Ramos (cell line): Measurements from ENCODE around the gene RAP2A.

Experiments used
- in situ Hi-C: fragments of 300-500 bp; cut with MboI; formaldehyde crosslinking; loops from one replicate; pipeline ENCODE4 v1.14.3; 2022; ENCODE audit warnings: low sequenced_read_pairs; ENCODE audit not compliant: unreplicated experiment

RAP2A gene

DNA sequence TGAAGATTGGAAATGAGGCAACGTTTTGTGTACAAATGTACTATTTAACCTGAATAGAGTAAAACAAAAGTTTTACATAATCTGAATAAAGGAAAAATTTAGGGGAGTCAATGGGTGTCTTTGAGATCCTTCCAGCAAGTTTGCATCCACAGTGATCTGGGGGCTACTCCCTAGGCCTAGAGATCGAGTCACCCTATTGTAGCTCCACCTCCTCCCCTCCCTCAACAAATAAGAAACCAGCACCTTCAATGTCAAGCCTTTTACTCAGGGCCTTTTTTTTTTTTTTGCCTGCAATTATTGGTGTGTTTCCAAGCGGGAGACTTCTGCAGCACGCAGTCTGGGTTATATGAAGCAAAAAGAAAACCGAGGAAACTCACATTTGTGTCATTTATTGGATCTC, 16.3 kb upstream of the RAP2A start:
- in situ Hi-C loops: no loop called here

DNA sequence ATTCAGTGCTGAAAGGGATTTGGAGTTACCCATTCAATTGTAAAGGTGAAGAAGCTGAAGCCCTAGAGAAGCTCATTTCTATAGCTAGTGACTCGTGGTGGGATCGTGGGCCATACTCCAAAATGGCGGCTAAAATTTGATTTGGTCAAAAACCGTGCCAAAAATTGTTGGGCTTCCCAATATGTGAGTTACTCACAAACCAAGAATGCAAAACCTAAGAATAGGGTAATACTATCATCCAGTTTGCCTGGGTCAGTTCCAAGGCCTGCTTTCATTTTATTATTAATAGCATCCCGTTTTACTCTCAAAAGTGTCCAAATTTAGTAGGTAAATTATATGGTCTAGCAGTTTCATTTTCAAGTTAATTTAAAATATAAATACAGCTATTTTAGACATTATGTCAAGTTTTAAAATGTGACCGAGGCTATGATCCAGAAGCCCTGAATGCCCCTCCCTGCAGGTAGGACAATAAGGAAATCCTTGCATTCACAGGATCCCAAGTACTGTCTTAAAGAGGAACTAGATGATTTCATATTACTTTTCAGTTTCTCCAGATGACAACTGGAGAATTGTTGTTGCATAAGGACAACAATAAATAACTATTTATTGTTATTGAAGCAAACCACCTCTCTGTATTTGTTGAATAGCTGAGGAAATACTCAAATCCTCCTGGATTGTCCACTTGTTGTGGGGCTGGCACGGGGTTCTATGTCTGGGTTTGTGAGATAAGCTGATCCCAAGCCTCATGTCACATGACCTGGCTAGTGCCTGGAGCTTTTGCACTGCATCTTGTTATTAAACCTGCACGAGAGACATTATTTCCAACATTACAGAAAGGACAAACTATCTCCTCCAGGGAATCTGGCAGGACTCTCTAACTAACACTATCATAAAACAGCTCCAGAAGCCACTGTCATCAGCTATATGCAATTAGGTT, 11.6 kb upstream of the RAP2A start:
- in situ Hi-C loops: no loop called here

DNA sequence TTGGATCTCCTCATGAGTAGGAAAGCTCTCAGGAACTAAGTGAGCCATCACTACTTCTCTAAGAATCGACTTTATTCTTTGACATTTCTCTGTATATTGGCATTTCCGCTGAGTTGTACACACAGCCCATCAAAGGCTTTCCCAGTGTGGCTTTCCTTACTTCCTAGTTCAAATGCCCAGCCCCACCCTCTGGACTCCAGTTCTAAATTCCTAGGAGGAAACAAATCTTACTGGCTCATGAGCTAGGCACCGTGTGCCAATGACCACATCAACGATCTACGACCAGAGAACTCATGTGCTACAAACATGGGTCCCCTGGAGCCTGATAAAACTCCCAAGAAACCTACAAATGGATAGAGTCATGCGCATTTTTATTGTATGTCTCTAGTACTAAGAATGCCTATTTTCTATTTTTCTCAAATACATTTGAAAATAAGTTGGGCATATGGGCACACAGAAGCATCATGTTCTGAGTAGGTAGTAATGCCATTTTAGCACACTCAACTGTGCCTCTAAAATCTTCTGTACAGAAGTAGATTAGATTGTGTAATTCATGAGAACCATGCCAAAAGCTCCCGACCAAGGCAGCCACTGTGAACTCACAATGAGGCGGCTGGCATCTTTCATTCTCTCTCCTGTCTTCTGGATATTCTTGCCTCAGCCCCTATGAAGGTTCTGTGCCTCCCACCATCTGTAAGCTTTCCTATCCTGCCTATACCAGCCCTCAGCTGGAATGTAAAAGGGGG, 10.5 kb upstream of the RAP2A start:
- in situ Hi-C loops: no loop called here

DNA sequence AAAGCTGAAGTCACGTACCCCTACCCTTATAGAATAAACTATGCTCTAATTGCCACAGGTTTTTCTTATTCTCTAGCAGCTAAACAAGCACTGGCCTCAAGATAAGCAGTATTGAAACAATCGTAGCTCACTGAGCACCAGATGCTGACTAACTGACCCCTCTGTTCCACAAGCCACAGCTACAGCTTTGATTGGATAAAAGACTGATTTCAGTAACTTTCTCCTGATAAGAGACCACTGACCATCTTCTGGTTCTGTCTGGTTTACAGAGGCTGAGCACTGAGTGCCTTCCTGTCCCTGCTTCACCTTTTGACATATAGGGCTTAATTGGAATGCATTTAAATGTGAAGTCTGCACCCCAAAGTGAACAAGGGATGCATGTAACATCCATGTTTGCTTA, 8.4 kb upstream of the RAP2A start:
- in situ Hi-C loops: no loop called here

DNA sequence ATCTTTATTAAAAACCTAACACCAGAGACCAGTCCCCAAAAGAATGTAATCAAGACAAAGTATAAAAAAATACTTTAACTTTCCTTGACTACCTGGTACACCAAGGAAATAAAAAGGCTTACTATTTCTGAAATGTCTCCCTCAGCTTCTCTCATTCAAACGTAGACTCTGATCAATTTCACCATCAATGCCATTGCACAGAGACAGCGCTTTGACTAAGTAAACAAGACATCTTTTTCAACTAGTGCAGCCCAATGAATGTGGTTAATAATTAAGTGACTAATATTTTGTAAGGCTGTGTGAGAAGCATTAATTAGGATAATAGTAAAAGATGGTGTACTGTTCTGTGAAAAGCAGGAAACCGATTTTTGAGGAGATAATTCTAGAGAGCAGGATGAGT, 7.3 kb upstream of the RAP2A start:
- in situ Hi-C loops: no loop called here

DNA sequence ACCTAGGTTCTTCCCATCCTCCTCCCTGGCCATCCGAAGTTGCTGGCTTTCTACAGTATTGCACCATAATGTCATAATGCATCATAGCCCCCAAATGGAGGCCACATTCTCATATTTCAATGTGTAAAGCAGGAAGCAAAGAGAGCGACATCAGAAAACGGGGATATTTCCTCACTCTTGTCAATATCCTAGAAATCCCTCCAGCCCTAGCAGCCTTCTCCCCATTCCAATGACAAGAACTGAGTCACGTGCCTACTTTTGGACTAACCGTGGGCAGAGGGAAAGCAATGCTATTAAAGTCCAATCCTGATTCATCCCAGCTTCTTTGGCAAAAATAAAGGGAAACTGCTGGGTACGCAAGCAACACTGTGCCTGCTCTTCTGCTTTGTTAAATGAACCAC, 4.3 kb upstream of the RAP2A start:
- in situ Hi-C loops: no loop called here

DNA sequence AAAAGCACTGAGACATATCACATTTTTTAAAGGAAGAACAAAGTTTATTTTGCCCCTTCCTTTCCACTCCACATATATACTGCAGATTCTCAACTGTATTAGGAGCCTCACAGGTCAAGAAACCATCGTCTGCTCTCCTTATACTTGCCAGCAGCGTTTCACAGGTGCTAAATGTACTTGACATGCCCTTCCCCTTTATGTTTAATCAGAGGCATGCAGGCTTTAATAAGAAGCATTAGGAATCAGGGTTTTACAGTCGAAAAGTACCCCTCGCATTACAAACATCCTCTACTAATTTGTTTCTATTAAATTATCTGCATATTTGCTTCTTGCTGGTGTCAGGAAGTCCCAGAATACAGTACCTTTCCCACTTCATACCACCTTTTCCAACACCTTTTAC, 3.7 kb upstream of the RAP2A start:
- in situ Hi-C loops: no loop called here

DNA sequence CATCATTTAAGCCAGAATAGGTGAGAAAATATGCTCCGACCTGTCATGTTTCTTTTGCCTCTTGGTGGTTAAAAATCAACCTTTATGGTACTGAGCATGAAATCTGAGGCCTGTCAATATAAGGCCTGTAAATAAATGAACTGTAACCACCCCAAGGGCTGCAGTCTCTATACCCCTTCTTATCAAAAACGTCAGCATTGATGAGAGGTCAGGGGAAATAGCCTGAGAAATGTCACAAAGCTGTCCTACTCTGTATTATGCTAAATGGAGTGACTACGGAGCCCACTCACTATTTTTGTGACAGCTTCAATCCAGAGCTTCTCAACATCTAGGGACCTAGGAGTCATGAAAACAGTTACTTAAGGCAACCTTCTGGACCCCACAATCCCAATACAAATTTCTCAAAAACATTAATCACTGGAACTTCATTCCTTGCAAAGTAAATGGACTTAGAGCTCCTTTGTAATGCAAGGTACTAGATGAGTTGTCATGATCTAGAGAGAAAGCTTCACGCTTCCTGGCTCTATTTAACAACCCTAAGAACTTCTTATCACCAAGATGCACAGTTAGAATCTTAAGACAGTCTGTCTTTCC, 2.7 kb upstream of the RAP2A start:
- in situ Hi-C loops: no loop called here

DNA sequence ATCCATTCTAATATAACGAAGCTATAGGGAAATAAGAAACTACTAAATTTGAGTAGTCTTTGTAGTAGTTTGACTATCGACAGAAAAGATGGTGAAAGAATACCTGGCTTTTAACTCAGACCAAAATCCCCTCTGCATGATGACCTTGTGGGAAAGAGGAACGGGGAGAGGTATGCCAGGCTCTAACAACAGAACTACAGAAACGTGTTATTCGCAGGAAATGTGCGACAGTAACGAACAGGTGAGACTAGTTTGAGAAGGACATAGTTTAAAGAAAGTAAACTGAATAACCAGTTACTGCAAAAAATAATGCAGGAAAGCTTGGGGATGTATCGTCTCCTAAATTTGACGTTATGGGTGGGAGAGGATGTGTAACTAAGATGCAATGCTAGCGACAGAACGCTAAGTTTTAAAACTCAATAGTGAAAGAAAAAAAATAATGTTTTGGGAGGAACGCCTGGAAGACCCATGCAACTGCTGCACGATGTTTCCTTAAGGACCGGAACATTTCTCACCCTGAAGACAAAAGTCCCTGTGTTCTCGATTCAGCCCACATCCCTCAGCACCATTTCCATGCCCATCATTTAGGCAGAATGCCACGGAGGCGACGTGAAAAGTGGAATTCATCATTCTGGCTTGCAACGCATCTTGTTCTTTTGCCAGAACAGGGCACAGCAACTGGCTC, 1.6 kb upstream of the RAP2A start:
- in situ Hi-C loops: no loop called here

DNA sequence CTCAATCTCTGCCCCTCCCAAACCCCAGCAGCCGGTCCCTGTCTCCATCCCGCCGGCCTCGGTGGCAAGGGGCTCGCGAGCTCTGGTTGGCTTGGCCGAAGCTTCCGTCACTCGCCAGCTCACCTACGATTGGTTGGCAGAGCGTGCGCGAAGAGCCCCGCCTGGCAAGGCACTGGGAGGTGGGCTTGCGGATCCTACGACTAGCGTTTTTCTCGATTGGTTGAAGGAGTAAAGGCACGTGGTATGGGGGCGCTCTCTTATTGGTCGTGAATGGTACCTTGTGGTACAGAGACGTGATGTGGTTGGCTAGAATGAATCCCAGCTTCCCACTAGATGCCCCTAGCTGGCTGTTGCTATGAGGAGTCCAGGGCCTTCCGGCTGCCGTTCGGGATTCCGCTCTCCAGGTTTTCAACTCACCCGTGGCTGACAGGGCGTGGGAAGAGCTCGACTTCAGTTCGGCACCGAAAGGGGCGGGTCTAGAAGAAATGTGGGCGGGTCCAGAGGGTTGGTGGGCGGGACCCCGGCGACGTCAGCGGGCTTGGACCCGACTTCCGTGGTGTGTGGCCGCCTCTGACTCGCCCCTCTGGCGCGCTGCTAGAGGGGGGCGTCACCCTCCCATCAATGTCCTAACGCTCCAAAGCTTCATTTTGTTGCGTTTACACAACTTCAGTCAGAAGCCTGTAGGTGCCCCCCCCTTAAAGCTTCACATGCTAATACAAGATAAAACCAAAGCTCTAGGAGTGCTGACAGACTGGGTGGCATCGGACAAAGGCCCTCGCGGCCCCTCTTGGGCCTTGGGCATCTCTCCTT, 847 bp upstream of the RAP2A start:
- in situ Hi-C loops: no loop called here

DNA sequence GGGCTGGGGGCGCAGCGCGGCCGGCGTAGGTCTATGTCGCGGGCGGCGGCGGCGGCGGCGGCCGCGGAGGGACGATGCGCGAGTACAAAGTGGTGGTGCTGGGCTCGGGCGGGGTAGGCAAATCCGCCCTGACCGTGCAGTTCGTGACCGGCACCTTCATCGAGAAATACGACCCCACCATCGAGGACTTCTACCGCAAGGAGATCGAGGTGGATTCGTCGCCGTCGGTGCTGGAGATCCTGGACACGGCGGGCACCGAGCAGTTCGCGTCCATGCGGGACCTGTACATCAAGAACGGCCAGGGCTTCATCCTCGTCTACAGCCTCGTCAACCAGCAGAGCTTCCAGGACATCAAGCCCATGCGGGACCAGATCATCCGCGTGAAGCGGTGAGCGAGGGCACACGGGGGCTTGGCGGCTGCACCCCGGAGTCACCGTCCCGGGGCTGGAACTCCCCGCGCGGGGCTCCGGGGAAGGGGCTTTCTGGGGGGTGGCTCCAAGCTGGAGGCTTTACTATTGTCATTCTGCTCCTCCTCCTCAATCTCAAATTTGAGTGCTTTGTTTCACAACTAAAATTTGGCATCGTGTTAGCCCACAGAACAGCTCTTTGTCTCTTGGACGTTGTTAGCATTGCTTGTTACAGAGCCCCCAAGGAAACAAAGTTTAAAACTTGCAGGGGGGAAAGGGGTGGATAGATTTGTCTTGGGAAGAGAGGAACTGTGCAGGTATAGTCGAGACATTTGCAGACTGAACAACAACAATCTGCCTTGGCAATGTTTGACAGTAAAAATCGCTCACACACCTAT, 630 bp downstream of the RAP2A start:
- in situ Hi-C loops: no loop called here

DNA sequence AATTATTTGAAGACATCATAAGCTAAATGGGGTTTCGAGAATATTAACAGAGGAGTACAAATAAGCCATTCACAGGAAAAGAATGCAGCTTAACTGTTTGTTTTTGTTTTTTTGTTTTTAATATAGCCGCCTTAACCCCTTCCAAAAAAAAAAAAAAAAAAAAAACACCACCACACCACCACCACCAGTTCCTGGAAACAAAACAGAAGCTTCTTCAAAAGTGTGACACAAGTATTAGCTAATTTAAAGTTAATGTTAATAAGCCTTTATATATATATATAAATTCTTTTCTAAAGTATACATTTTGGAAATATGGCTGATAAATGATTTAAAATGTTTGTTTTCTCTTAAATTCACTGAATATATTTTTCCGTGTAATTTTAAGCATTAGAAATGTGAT, 1.4 kb downstream of the RAP2A start:
- in situ Hi-C loops: no loop called here

DNA sequence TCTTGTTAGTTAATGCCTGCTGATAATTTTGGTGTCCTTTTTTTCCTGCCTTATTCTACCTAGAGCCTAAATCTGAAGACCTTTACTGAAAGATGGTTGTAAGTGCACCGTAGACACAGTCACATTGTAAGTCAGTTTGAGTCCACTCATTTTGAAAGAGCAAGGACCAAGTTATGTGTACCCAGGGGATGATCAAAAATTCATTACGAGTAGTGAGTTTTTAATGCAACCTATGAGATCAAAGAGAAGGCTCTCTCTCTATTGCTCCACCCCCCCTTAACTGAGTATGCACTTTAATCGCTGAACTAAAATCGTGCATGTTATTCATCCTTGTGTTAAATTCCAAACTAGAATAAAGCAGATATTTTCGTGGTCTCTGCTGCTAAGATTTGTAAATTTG, 1.8 kb downstream of the RAP2A start:
- in situ Hi-C loops: no loop called here

DNA sequence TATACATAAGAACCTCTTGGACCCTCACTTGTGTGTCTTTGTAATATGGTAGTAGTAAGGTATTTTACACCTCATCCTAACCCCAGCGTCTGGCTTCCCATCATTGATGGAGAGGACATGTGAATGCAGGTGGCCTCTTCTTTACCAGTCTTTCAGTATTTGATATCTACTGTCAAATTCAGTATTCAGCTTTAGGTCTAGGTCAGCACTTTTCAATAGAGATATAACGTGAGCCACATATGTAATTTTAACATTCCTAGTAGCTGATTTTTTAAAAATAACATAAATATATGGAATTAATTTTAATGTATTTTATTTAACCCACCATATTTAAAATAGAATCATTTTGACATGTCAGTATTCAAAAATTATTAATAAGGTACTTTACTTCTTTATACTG, 2.9 kb downstream of the RAP2A start:
- in situ Hi-C loops: no loop called here

DNA sequence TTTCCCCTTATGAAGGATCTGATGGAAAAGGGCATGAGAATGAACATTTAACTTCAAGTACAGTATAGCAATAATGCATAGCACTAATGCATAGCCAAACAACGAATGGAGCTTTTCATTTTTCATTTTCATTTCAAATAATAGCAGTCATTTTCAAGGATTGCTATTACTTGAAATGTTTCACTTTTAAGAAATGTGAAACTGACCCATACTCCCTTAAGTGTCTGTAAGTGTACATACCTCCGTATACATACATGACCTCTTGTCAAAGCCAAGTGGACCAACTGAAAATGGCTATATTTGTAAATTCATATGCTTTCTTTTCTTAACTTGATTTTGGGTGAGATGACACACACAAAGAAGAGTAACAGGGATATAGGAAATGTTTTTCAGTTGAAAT, 3.8 kb downstream of the RAP2A start:
- in situ Hi-C loops: no loop called here

DNA sequence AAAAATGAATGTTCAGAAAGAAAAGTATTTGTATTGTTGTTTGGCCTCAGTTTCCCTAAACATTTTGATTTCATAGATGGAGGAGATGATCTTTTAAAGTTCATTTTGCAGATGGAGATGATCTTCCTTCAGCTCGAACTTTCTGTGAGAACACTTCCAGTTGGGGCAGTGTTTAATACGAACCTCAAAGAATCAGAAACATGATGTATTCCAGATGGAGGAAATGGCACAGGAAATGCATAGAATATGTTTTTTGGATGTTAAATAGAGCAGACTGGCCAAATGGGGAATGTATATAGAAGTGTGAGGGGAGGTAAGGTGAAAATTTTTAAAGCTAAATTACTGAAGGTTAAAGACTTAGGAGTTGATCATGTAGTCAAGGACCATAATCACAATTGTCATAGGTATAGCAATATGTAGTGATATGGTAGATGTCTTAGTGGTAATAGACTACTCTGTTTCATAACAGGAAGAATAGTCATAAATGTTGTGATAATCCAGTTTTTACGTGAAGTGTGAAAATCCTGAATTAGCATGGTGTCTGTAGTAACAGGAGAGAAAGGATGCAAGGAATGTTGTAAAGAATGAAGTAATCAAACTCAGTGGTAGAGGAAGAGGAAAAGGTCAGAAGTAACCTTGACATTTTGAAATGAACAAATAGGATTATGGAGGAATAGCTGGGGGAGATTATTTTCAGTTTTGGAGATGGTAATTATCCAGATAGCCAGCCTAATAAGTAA, 5.1 kb downstream of the RAP2A start:
- in situ Hi-C loops: no loop called here

DNA sequence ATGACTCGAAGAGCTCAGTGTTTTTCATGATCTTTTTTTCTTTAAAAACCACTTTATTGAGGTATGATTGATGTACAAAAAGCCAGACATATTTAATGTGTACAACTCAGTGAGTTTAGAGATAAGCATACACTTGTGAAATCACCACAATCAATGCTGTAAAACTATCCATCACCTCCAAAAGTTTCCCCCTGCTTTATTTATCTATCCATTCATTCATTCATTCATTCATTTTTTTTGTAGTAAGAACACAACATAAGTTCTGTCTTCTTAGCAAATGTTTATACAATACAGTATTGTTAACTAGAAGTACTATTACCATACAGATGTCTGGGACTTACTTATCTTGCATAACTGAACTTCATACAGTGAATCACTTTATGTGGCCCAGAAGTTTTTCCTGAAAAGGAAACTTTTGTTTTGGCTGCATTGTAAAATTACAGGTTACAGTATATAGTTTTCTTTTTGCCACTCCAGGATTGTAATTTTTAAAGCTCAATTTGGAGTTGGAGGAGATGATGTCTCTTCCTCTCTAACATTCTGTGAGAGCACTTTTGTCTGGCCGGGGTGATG, 6.7 kb downstream of the RAP2A start:
- in situ Hi-C loops: no loop called here

DNA sequence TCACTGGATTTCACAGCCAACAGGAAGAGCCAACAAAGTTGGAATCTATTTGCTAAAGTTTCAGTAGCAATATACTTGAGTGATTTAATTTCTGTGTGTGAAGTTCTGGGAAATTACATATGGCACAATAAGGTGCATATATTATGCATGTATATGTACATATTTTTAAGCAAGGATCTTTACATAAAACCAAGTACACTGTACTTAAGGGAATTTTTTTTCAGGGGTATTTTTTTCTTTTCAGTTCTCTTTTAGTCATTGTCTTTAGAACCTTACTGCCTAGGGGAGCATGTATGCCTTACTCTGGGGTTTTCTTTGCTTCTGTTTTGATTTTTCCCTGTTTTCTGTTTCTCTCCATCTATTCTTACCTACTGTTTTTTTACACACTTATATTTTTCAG, 7.4 kb downstream of the RAP2A start:
- in situ Hi-C loops: no loop called here
